HepG2 (cell line): ENCODE data around the gene MRPS14.

ENCODE experiments used
- CTCF ChIP-seq: sonication (generic); formaldehyde crosslinking; IDR thresholded peaks from 2 replicates; pipeline ENCODE4 v1.5.0; 2020; ENCODE audit warnings: mild to moderate bottlenecking, missing genetic modification reagents, moderate library complexity
- DR1 ChIP-seq: sonication (generic); formaldehyde crosslinking; IDR thresholded peaks from 2 replicates; pipeline ENCODE4 v1.8.0; 2021; ENCODE audit warnings: mild to moderate bottlenecking, missing genetic modification reagents, inconsistent platforms
- DZIP1 ChIP-seq: sonication (generic); formaldehyde crosslinking; IDR thresholded peaks from 2 replicates; pipeline ENCODE4 v1.5.0; 2020; ENCODE audit warnings: mild to moderate bottlenecking, missing genetic modification reagents
- IRF2 ChIP-seq: IDR thresholded peaks from 2 replicates; pipeline ENCODE4 v1.6.1; 2018; ENCODE audit warnings: missing genetic modification reagents, missing compliant biosample characterization
- POLR2A ChIP-seq, 2 experiments: IDR thresholded peaks; 2 replicates each; pipeline ENCODE4 v1.6.1; 2011; ENCODE audit warnings: low read depth in 2 of 2, low read length in 2 of 2, mild to moderate bottlenecking in 1 of 2, moderate library complexity in 1 of 2; ENCODE audit not compliant: insufficient read depth in 1 of 2
- RAD51 ChIP-seq: fragments of 450-650 bp; IDR thresholded peaks from 2 replicates; pipeline ENCODE4 v1.6.1; 2016; ENCODE audit warnings: borderline replicate concordance
- SYNCRIP ChIP-seq: fragments of 200-400 bp; formaldehyde crosslinking; IDR thresholded peaks from 2 replicates; pipeline ENCODE4 v1.6.1; 2018; ENCODE audit warnings: mild to moderate bottlenecking, low read depth, low read length; ENCODE audit not compliant: insufficient read depth
- TCF7 ChIP-seq: sonication (generic); IDR thresholded peaks from 2 replicates; pipeline ENCODE4 v1.6.1; 2016; ENCODE audit warnings: antibody characterized with exemption, low read depth
- ZNF263 ChIP-seq: sonication (generic); formaldehyde crosslinking; IDR thresholded peaks from 2 replicates; pipeline ENCODE4 v1.4.0; 2020; ENCODE audit warnings: missing genetic modification reagents
- TF ChIP-seq, protein P1 (sequence below): sonication (generic); formaldehyde crosslinking; IDR thresholded peaks from 2 replicates; pipeline ENCODE4 v1.8.0; 2022; ENCODE audit warnings: mild to moderate bottlenecking, missing genetic modification reagents, borderline replicate concordance

DNA sequence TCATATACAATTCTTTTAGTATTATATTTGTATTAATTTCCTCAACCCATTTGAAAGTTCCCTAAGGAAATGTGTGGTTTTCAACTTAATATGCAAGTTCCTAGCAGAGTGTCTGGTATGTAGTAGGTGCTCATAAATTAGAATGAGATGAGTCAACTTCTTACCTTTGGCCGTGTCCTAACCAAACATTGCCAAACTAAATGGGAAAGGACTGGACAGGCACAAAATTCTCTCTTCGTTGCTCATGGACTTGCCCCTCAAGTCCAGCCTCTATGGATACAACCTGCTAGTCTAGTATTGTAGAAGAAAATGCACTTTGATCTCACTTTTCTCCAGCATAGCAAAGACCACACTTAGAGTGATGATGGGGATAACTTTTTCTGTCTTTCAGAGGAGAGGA lies 11.6 kb upstream of the MRPS14 start:
- TF ChIP-seq IRF2 (CRISPR knock-in tag) (no peak), RAD51 (no peak), CTCF (CRISPR knock-in tag) (no peak), DR1 (no peak), POLR2A (IDR thresholded peaks at IDR 0.05; ENCODE audit: insufficient read depth in 1 of 2, low read depth in 2 of 2, low read length in 2 of 2) (no peak), ZNF263 (CRISPR knock-in tag) (no peak), SYNCRIP (no peak), DZIP1 (CRISPR knock-in tag) (no peak), TCF7 (no peak)
- TF ChIP-seq, protein P1, sequence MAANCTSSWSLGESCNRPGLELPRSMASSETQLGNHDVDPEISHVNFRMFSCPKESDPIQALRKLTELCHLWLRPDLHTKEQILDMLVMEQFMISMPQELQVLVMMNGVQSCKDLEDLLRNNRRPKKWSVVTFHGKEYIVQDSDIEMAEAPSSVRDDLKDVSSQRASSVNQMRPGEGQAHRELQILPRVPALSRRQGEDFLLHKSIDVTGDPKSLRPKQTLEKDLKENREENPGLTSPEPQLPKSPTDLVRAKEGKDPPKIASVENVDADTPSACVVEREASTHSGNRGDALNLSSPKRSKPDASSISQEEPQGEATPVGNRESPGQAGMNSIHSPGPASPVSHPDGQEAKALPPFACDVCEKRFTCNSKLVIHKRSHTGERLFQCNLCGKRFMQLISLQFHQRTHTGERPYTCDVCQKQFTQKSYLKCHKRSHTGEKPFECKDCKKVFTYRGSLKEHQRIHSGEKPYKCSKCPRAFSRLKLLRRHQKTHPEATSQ (CRISPR knock-in tag): no peak
